HG03097 (cell line): ENCODE measurements around the gene AP4S1.
"Not testable (repeated sequence)": the region's sequence is repeated elsewhere in the genome, so short reads cannot be mapped to it uniquely, and the experiment has no call there.

ENCODE experiments used
- ATAC-seq: cut with Tn5 transposase; IDR thresholded peaks from one replicate; pipeline ENCODE4 v1.9.1; 2021; ENCODE audit not compliant: unreplicated experiment, low FRiP score

AP4S1 gene, protein sequence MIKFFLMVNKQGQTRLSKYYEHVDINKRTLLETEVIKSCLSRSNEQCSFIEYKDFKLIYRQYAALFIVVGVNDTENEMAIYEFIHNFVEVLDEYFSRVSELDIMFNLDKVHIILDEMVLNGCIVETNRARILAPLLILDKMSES

DNA sequence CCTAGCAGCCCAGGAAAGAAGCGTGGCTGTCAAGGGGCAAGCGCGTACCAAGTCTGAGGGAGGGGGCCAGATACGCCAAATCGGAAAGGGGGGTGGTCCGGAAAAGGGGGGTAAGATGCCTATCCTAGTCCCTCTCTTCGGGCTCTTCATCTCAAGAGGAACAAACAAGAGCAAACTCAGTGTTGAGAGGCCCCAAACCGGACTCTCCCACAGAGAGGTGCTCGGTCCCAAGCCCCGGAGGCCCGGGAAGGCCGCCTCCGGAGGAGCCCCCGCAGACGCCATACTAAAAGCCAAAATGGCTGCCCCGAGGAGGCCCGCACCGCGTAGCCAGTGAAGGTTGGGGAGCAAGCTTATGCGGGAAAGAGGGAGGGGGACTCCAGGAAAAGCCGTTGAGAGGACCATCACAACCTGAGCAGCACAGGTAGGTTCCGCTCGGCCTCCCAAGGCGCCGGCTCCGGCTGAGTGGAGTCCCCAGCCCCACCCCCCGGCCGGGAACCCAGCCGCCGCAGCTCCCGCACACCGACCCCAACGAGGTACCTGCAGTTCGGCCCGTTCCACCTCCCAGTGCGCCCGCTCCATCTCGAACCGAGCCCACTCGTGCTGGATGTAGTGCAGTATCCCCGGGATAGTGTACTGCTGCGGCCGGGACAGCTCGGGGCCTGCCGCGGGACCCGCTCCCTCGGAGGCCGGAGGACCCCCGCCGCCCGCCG, at the start of gene AP4S1:
Gene AP4S1 (plus strand): TSS at position 283 of the 710 bp plus-strand sequence. CDS start 40,548 bp downstream, outside the sequence.
- ATAC-seq = peak; percentile 14

DNA sequence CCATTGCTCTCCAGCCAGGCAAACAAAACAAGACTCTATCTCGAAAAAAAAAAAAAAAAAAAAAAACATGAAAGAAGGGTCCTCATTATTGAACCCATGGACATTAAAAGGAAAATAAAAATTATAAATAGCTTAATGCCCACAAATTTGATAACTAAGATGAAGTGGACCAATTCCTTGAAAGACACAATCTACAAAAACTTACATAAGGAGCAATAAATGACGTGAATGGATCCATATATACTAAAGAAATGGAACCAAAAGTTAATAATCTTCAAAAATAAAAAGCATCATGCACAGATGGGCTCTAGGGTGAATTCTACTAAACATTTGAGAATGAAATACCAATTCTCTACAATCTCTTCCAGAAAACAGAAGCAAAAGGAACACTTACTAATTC, 47.7 kb upstream of the AP4S1 start:
- no peak for ATAC-seq

DNA sequence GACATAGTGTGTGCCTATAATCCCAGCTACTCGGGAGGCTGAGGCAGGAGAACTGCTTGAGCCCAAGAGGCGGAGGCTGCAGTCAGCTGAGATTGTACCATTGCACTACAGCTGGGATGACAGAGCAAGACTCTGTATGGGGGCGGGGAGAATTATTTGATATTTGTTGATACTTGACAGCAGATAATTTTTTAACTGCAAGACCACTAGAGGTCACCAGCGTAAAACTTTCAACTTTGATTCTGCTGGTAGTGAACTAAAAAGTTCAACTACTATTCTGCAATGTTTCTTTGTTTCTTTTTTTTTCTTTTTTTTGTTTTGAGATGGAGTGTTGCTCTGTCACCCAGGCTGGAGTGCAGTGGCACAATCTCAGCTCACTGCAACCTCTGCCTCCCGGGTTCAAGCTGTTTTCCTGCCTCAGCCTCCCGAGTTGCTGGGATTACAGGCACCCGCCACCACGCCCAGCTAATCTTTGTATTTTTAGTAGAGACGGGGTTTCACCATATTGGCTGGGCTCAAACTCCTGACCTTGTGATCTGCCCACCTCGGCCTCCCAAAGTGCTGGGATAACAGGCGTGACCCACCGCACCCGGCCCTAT, 45.2 kb upstream of the AP4S1 start:
- ATAC-seq = not testable (repeated sequence)

DNA sequence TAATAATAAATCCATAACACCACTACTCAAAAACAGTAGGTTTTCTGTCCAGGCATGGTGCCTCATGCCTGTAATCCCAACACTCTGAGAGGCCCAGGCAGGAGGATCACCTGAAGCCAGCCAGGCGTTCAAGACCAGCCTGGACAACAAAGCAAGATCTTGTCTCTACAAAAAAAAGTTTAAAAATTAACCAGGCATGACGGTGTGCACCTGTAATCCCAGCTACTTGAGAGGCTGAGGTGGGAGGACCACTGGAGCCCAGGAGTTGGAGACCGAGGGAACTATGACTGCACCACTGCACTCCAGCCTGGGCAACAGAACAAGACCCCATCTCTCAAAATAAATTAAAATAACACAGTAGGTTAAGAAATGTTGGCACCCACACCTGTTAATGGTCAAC, 44.5 kb upstream of the AP4S1 start:
- ATAC-seq = no peak

DNA sequence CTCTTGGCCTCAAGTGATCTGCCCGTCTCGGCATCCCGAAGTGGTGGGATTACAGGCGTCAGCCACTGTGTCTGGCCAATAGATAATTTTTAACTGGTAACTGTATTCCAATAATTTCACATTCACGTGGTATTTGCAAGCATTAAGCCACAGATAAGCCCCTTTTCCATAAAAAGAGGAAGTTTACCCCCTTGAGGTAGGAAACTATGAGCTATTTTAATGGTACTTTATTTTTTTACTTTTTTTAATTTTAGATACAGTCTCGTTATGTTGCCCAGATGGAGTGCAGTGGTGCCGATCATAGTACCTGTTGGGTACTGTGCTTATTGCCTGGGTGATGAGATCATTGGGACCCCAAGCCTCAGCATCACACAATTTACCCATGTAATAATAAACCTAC, 42.9 kb upstream of the AP4S1 start:
- no peak for ATAC-seq

DNA sequence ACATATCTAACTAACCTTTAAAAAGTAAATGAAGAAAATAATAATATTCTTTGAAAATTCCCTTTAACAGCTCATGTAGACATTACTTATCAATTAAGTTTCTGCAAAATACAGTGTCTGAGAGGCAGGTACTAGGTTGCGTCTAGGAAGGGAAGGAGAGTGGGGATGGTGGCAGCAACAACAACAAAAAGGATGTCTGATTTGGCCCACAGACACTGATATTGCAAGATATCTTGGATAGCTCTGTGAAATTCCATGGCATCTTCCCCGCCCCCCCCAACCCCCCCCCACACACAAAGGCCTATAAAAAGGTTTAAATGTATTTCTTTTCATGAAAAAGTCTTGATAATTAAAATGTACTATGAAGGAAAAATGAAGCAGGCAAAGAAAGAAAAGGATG, 41.6 kb upstream of the AP4S1 start:
- ATAC-seq = no peak

DNA sequence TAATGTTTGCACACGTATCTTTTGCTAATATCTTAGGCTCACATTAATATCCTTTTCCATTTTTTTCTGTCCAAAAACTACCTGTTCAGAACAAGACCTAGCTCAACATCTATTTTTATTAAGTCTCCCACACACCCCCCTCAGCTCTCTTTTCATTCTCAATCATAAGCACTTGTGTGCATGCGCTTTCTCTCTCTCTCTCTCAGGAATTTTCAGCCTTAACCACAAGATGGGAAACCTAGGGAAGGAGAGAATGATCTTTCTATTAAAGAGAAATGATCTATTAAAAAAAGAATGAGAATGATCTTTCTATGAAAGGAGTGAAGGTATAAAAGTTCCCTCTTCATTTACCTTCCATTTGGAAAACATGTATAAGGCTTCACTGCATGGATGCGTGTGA, 39.7 kb upstream of the AP4S1 start:
- no peak for ATAC-seq

DNA sequence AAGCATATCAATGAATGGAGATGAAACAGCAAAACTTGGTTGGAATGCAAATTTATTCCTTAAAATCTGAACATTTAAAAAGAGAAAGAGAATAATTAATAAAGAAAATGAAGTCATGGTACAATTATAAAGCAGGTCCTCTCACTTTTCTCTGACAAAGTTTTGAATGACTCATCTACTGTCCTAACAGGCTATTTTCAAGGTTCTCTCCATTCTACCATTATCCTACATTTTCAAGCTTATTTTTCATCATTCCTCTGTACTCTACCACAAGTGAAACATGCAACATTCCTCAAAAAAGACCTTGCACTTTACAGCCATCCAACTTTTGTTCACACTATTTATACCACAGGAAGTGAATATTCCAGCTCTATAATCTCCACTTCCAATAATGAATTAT, 36.9 kb upstream of the AP4S1 start:
- ATAC-seq = no peak

DNA sequence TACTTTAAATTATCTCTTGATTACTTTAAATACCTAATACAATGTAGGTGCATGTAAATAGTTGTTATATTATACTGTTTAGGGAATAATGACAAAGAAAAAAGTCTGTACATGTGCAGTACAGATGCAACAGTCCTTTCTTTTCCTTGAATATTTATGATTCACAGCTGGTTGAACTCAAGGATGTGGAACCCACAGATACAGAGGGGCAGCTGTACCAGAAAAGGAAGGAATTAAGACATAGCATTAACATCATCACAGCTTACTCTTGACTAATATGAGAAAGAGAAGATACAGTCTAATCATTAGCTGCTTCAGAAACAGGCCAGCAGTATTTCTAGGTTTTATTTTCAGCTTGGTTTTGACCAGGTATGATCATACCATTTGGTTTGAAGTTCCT, 34.7 kb upstream of the AP4S1 start:
- no peak for ATAC-seq

DNA sequence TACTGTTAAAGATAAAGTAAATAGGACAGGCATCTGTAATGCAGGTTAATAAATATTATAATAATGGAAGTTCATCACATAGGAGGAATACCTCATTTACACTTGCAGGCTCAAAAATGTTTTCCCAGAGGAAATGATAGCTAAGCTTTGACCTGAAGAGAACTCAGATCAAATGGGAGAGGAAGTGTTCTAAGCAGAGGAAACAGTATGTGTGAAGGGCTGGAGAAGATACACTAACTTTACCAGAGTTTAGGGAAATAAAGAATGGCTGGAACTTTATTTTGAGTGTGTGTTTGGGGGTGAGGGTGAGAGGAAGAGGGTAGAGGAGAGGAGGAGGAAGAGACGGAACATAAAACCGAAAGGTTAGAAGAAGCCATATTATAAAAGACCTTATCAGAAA, 34.0 kb upstream of the AP4S1 start:
- ATAC-seq = no peak

DNA sequence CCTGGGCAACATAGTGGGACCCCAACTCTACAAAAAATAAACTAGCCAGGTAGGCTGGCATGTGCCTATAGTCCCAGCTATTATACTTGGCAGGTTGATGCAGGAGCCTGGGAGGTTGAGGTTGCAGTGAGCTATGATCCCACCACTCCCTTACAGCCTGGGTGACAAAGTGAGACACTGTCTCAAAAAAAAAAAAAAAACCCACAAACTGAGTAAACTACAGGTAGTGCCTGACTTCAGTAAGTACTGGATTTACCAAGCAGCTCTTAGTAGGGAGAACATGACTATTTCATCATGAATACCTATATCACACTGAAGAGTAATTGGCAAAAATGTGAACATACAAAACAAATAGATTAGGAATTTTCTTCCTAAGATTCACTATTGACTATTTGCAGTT, 32.4 kb upstream of the AP4S1 start:
- no peak for ATAC-seq

DNA sequence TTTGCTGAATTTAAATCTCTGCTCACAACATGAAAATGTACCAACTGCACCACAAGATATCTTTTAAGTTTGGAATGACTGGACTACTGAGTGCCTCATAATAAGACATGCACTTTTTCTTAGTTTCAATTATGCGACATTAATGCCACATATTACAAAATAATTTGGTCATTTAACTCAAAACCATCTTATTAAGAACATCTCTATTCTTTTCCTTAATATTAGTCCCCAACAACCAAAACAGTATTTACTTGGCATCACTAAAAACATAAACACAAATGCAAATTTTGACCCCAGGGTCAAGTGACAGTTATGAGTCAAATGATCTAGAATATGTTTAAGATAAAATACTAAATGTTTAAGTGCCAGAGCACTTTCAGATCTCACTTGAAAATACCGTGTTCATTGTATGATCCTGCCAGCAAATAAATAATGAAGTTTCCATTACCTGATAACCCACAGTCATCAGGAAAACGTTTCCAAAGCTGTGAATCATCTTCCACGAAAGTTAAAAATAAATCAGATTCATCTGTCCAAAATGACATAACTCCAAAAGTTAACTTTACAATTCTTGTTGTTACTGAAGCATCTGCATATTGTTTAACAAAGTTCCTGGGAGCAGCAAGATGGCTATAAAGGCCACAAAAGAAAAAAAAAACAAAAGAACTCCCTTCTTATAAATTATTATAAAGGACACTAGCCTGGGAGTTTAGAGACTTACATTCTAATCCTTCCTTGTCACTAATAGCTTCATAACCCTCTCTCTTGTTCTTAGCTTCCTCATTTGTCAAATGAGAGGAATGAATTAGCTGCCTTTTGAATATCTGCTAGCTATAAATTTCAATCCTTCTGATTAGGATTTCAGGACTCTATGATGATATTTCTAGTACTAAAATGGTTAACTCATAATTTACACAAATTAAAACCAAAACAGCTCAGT, 30.5 kb upstream of the AP4S1 start:
- ATAC-seq = no peak

DNA sequence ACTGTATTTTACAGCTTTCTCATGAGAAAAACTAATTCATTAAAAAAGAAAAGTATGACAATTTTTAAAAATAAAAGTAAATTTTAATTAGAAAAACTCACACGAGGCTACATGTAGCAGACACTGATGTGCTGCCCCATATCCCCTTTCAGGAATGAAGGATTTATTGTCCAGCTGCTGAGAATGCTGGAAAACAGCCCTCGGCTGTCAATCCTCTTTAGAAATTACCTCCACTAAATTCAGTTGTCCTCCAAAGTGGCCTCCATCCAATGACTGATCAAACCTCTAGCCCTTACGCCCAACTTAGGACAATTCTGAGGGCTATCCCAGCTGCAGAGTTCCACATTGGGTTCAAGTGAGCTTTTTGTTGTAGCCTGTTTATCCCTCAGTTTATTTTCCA, 29.8 kb upstream of the AP4S1 start:
- no peak for ATAC-seq

DNA sequence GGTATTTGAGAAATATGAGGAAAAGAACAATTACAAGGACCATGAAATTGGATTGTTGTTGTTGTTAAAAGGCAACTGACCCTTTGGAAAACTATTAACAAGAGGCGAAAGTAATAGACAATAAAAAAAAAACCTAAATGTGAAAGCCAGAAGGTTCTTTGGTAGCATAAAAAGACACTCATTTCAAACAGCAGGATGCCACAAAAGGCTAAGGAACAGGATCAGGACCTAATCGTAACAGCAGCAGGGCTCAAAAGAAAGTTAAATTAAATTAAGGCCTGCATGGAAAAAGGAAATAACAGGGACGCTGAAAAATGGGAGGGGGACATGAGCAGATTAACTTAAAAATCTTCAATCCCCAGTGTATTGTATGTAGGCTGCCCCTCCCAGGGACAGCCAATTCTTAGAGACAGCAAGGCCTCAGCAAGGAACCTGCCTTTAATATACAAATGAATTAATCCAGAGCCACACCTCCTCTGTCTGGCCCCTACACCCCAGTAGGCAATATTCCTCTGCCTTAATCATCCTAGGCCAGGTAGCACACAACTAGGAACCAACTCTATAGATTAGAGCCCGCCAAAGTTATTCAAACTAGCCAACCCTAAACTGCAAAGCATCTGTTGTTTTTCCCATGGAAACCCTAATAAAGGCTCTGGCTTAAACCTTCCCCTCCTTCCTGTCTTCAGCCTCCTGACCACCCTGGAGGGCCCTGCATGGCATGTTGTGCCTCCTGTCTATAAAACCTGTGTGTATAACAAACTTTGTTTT, 28.4 kb upstream of the AP4S1 start:
- no peak for ATAC-seq

DNA sequence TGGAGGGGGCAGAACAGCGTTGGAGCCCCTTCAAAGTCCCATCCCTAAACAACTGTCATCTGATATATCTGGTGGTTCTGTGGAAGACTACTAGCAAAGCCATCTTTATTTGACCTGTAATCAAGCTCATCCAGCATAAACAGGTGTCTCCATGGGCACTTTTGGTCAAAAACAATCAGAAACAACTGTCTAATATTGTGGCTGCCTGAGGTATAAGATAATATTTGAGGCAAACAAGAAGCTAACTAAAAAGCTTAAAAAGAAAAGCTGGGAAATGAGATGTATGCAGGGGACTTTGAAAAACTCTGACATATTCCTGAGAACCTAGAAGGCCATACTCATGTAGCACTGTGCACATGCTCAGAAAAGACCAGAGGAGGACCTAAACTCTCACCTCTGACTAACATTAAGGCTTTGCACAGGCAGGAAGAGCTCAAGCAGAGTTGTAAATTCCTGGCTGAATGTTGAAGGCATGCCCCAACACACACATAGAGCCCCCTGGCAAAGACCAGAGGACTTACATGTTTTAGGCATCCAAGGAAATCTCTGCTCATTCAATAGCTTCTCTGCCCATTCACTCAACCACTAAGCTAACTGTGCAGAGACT, 27.2 kb upstream of the AP4S1 start:
- no peak for ATAC-seq

DNA sequence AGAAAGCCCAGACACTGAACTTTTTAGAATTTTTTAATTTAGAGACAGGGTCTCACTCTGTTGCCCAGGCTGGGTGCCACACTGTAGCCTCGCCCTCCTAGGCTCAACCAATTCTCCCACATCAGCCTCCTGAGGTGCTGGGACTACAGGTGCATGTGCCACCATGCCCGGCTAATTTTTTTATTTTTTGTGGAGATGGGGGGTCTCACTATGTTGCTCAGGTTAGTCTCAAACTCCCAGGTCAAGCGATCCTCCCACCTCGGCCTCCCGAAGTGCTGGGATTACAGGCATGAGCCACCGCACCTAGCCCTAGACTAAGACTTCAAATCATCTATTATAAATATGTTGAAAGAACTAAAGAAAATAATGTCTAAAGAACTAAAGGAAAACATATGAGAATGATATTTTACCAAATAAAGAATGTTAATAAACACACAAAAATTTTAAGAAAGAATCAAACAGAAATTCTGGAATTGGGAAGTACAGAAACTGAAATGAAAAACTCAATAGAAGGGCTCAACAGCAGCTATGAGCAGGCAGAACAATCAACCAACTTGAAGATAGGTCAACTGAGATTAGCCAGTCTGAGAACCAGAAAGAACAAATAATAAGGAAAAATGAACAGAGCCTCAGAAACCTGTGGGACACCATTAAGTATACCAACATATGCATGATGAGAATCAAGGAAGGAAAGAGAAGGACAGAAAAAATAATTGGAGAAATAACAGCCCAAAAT, 26.2 kb upstream of the AP4S1 start:
- ATAC-seq = no peak

DNA sequence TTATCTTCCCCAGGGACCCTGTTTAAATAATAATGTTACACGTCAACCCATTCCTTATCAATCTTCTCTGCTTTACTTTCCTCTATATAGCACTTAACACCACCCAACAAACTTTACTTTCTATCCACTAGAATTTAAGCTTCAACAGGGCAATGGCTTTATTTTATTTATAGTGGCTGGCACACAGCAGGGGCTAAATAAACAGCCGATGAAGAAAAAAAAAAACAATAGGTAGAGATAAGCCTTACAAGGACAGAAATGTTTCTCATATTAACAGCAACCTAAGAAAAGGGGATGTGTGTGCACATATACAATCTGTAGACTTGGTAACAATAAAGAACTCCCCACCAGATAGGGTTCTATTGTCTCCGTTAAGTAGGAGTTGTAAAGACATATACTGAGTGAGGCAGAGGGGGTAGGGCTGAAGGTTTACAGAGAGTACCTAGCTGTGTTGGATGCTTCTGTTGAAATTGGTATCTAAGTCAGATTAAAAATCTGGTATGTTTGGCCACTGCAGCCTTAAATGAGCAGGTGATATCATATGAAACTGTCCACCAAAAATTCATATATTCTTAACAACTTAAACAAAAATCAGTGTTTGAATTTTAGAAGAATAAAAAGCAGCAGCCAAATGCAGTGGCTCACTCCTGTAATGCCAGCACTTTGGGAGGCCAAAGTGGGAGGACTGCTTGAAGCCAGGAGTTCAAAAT, 24.7 kb upstream of the AP4S1 start:
- ATAC-seq = no peak

DNA sequence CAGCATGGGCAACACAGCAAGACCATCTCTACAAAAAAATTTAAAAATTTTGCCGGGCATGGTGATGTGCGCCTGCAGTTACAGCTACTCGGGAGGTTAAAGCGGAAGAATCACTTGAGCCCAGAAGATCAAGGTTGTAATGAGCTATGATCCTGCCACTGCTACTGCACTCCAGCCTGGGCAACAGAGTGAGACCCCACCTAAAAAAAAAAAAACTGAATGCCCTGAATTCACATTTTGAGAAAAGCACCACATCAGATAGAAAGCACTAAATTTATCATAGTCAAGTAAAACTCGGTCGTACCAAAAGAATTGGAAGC, 24.1 kb upstream of the AP4S1 start:
- no peak for ATAC-seq

DNA sequence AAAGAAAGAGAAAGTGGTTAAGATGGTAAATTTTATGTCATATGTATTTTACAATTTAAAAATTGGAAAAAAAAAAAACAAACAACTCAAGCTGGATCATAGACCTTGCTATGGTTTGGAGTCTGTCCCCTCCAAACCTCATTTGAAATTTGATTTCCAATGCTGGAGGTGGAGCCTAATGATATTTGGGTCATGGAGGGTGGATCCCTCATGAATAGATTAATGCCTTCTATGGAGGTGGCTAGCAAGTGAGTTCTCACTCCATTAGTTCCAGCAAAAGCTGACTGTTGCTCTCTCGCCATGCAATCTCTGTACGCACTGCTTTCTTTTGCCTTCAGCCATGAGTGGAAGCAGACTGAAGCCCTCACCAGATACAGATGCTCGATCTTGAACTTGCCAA, 22.2 kb upstream of the AP4S1 start:
- no peak for ATAC-seq
